GM23248 (cell line): ENCODE results near the gene NUP214.

Source experiments
- EZH2 ChIP-seq: fragments of 200-600 bp; sonication (generic); IDR thresholded peaks from 2 replicates; pipeline ENCODE4 v1.6.1; 2018; ENCODE audit warnings: antibody characterized with exemption, mild to moderate bottlenecking; ENCODE audit not compliant: insufficient read depth, poor library complexity, severe bottlenecking
- EZH2phosphoT487 ChIP-seq: fragments of 200-600 bp; sonication (generic); IDR thresholded peaks from 2 replicates; pipeline ENCODE4 v1.6.1; 2018; ENCODE audit warnings: antibody characterized with exemption, moderate library complexity, mild to moderate bottlenecking, low read depth; ENCODE audit not compliant: insufficient read depth

- no peak for TF ChIP-seq EZH2phosphoT487
- no peak for TF ChIP-seq EZH2
Observed at GRCh38 chr9:131218370-131218769, 93.0 kb downstream of the NUP214 start.
